ENCODE measurements around the gene ANTXR1.

The ANTXR1 gene

GRCh38 chr2:69089998-69090397, 77.0 kb downstream of the ANTXR1 start:
- no peak for FAIRE-seq

GRCh38 chr2:69090820-69091219, 77.8 kb downstream of the ANTXR1 start:
- no peak for FAIRE-seq
- no peak for DNase-seq (ENCODE audit: insufficient read length, low spot score)

More at GRCh38 chr2:69089998-69090397, 77.0 kb downstream of the ANTXR1 start:
- DNase-seq (ENCODE audit: insufficient read length, low spot score): no peak

GRCh38 chr2:69092857-69093256, 79.9 kb downstream of the ANTXR1 start:
- FAIRE-seq (no peak), DNase-seq (ENCODE audit: insufficient read length, low spot score) (no peak)

GRCh38 chr2:69095305-69095704, 82.3 kb downstream of the ANTXR1 start:
- FAIRE-seq: no peak

GRCh38 chr2:69096326-69097095, 83.5 kb downstream of the ANTXR1 start:
- FAIRE-seq (no peak), DNase-seq (ENCODE audit: insufficient read length, low spot score) (no peak)

More at GRCh38 chr2:69095305-69095704, 82.3 kb downstream of the ANTXR1 start:
- peak; percentile 11 for DNase-seq (ENCODE audit: insufficient read length, low spot score)

GRCh38 chr2:69097148-69097610, 84.2 kb downstream of the ANTXR1 start:
- FAIRE-seq (no peak), DNase-seq (ENCODE audit: insufficient read length, low spot score) (no peak)

GRCh38 chr2:69097891-69098655, 85.1 kb downstream of the ANTXR1 start:
- FAIRE-seq: no peak
- DNase-seq (ENCODE audit: insufficient read length, low spot score): no peak

- FAIRE-seq: no peak
- no peak for DNase-seq (ENCODE audit: insufficient read length, low spot score)
These were observed 86.6 kb downstream of the ANTXR1 start for GRCh38 chr2:69099541-69099940.

- FAIRE-seq: no peak
- no peak for DNase-seq (ENCODE audit: insufficient read length, low spot score)
These were observed 87.3 kb downstream of the ANTXR1 start for GRCh38 chr2:69100220-69100723.

- no peak for FAIRE-seq
- no peak for DNase-seq (ENCODE audit: insufficient read length, low spot score)
These were observed 89.1 kb downstream of the ANTXR1 start for GRCh38 chr2:69102041-69102593.

GRCh38 chr2:69103419-69103818, 90.4 kb downstream of the ANTXR1 start:
- no peak for FAIRE-seq
- no peak for DNase-seq (ENCODE audit: insufficient read length, low spot score)

- DNase-seq (ENCODE audit: insufficient read length, low spot score) (no peak), FAIRE-seq (no peak)
These were observed 91.3 kb downstream of the ANTXR1 start for GRCh38 chr2:69104261-69104660.

- DNase-seq (ENCODE audit: insufficient read length, low spot score): no peak
- FAIRE-seq: no peak
These were observed 96.3 kb downstream of the ANTXR1 start for GRCh38 chr2:69109255-69109654.

- FAIRE-seq: no peak
These were observed 98.1 kb downstream of the ANTXR1 start for GRCh38 chr2:69111076-69111475.

GRCh38 chr2:69113627-69114026, 100.6 kb downstream of the ANTXR1 start:
- FAIRE-seq (no peak), DNase-seq (ENCODE audit: insufficient read length, low spot score) (no peak)

More at GRCh38 chr2:69111076-69111475, 98.1 kb downstream of the ANTXR1 start:
- no peak for DNase-seq (ENCODE audit: insufficient read length, low spot score)

- DNase-seq (ENCODE audit: insufficient read length, low spot score): no peak
- no peak for FAIRE-seq
These were observed 101.6 kb downstream of the ANTXR1 start for GRCh38 chr2:69114534-69114933.

GRCh38 chr2:69116438-69116837, 103.5 kb downstream of the ANTXR1 start:
- no peak for DNase-seq (ENCODE audit: insufficient read length, low spot score)
- no peak for FAIRE-seq

- DNase-seq (ENCODE audit: insufficient read length, low spot score): no peak
- no peak for FAIRE-seq
These were observed 105.6 kb downstream of the ANTXR1 start for GRCh38 chr2:69118609-69119008.

- DNase-seq (ENCODE audit: insufficient read length, low spot score): no peak
- FAIRE-seq: no peak
These were observed 106.3 kb downstream of the ANTXR1 start for GRCh38 chr2:69119104-69119894.

- peak; percentile 26 for DNase-seq (ENCODE audit: insufficient read length, low spot score)
- FAIRE-seq: no peak
These were observed 109.3 kb downstream of the ANTXR1 start for GRCh38 chr2:69122271-69122670.
